Large intestine (tissue), 12 donors: ENCODE measurements around the gene ACAD11. TPM values are rescaled to one million over a fixed set of nuclear protein-coding genes. Genes with fewer than 3 reads are reported as not detected.

Experiments used
- DNase-seq, 2 donors: peaks; one replicate each; pipeline versions ENCODE4 v3.0.0 to v3.0.0-alpha.2; 2013
- H3K27ac ChIP-seq: one replicate; pipeline ENCODE4 v1.5.1; 2013; ENCODE audit warnings: low read length
- H3K27me3 ChIP-seq: 2 replicates; pipeline ENCODE4 v1.6.1; 2013; ENCODE audit warnings: low read length; ENCODE audit not compliant: control insufficient read depth, insufficient read depth
- H3K36me3 ChIP-seq: 2 replicates; pipeline ENCODE4 v1.6.1; 2013; ENCODE audit warnings: low read length; ENCODE audit not compliant: control insufficient read depth, insufficient read depth
- H3K4me1 ChIP-seq: one replicate; pipeline ENCODE4 v1.6.1; 2013; ENCODE audit warnings: low read length; ENCODE audit not compliant: control insufficient read depth, insufficient read depth
- H3K4me3 ChIP-seq: one replicate; pipeline ENCODE4 v1.5.1; 2013; ENCODE audit warnings: low read length
- H3K9me3 ChIP-seq: one replicate; pipeline ENCODE4 v1.6.1; 2013; ENCODE audit warnings: mild to moderate bottlenecking, low read depth, low read length, moderate library complexity; ENCODE audit not compliant: control insufficient read depth
- WGBS: methylation state at CpG from one replicate; pipeline ENCODE4 v1.1.5; 2013; ENCODE audit warnings: low lambda C conversion rate; ENCODE audit not compliant: insufficient coverage; 5-methylcytosine and 5-hydroxymethylcytosine counted together
- long read RNA-seq, 11 donors: transcript quantifications; one replicate each; lab custom pipeline, GENCODE V29; 2026
- polyA plus RNA-seq: library from polyadenylated mRNA; unstranded; fragments of 120-200 nt; gene quantifications from one replicate; pipeline ENCODE4 v1.2.1, GENCODE V29; 2013

Gene ACAD11, protein sequence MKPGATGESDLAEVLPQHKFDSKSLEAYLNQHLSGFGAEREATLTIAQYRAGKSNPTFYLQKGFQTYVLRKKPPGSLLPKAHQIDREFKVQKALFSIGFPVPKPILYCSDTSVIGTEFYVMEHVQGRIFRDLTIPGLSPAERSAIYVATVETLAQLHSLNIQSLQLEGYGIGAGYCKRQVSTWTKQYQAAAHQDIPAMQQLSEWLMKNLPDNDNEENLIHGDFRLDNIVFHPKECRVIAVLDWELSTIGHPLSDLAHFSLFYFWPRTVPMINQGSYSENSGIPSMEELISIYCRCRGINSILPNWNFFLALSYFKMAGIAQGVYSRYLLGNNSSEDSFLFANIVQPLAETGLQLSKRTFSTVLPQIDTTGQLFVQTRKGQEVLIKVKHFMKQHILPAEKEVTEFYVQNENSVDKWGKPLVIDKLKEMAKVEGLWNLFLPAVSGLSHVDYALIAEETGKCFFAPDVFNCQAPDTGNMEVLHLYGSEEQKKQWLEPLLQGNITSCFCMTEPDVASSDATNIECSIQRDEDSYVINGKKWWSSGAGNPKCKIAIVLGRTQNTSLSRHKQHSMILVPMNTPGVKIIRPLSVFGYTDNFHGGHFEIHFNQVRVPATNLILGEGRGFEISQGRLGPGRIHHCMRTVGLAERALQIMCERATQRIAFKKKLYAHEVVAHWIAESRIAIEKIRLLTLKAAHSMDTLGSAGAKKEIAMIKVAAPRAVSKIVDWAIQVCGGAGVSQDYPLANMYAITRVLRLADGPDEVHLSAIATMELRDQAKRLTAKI
- polyA plus RNA-seq: 48.1 TPM
- long read RNA-seq, donor 1, full-length matches to known transcripts: 1 of 1 reads
- long read RNA-seq, donor 1, partial matches to known transcripts: 0 of 1 reads
- long read RNA-seq, donor 1, other reads (novel, unspliced or antisense): 0 of 1 reads
- long read RNA-seq, donor 2, full-length matches to known transcripts: 14 of 23 reads
- long read RNA-seq, donor 2, partial matches to known transcripts: 9 of 23 reads
- long read RNA-seq, donor 2, other reads (novel, unspliced or antisense): 0 of 23 reads
- long read RNA-seq, donor 3: 0 reads
- long read RNA-seq, donor 4, full-length matches to known transcripts: 1 of 1 reads
- long read RNA-seq, donor 4, partial matches to known transcripts: 0 of 1 reads
- long read RNA-seq, donor 4, other reads (novel, unspliced or antisense): 0 of 1 reads
- long read RNA-seq, donor 5: 0 reads
- long read RNA-seq, donor 6, full-length matches to known transcripts: 9 of 9 reads
- long read RNA-seq, donor 6, partial matches to known transcripts: 0 of 9 reads
- long read RNA-seq, donor 6, other reads (novel, unspliced or antisense): 0 of 9 reads
- long read RNA-seq, donor 7, full-length matches to known transcripts: 4 of 4 reads
- long read RNA-seq, donor 7, partial matches to known transcripts: 0 of 4 reads
- long read RNA-seq, donor 7, other reads (novel, unspliced or antisense): 0 of 4 reads
- long read RNA-seq, donor 8, full-length matches to known transcripts: 7 of 24 reads
- long read RNA-seq, donor 8, partial matches to known transcripts: 17 of 24 reads
- long read RNA-seq, donor 8, other reads (novel, unspliced or antisense): 0 of 24 reads
- long read RNA-seq, donor 9, full-length matches to known transcripts: 6 of 12 reads
- long read RNA-seq, donor 9, partial matches to known transcripts: 6 of 12 reads
- long read RNA-seq, donor 9, other reads (novel, unspliced or antisense): 0 of 12 reads
- long read RNA-seq, donor 10, full-length matches to known transcripts: 15 of 20 reads
- long read RNA-seq, donor 10, partial matches to known transcripts: 5 of 20 reads
- long read RNA-seq, donor 10, other reads (novel, unspliced or antisense): 0 of 20 reads
- long read RNA-seq, donor 11, full-length matches to known transcripts: 3 of 3 reads
- long read RNA-seq, donor 11, partial matches to known transcripts: 0 of 3 reads
- long read RNA-seq, donor 11, other reads (novel, unspliced or antisense): 0 of 3 reads

GRCh38 chr3:132659365-132660051 lies at the start of gene ACAD11:
Gene ACAD11, minus strand, starts transcription at chr3:132659809. Its CDS starts 58 bp downstream, at chr3:132659751.
- H3K4me1 ChIP-seq: peaks cover 18% of the 10 kb centered on the region

GRCh38 chr3:132703733-132704132 lies 44.1 kb upstream of the ACAD11 start:
- Histone ChIP-seq H3K4me1 (no peaks in the 10 kb centered on the region), H3K27ac (no peak overlapping the region), H3K9me3 (no peaks in the 10 kb centered on the region), H3K36me3 (peaks cover 50% of the 10 kb centered on the region), H3K4me3 (no peak overlapping the region), H3K27me3 (no peaks in the 10 kb centered on the region)
- no CpG with 5 or more reads among the region's 2 CpGs for WGBS
- no peak for DNase-seq

More at GRCh38 chr3:132659365-132660051, at the start of gene ACAD11:
- H3K9me3 ChIP-seq: no peaks in the 10 kb centered on the region
- no CpG with 5 or more reads among the region's 34 CpGs for WGBS
- no peaks in the 10 kb centered on the region for H3K36me3 ChIP-seq
- peak; percentile 73 to 87 for DNase-seq
- H3K4me3 ChIP-seq: peak within 1 kb of the TSS; percentile 85
- H3K27ac ChIP-seq: peak within 1 kb of the TSS; percentile 97
- no peaks in the 10 kb centered on the region for H3K27me3 ChIP-seq

GRCh38 chr3:132695422-132695821 lies 35.8 kb upstream of the ACAD11 start:
- Histone ChIP-seq H3K27me3 (no peaks in the 10 kb centered on the region), H3K9me3 (no peaks in the 10 kb centered on the region), H3K36me3 (peaks cover 59% of the 10 kb centered on the region), H3K27ac (no peak overlapping the region), H3K4me3 (no peak overlapping the region), H3K4me1 (no peaks in the 10 kb centered on the region)
- DNase-seq: no peak
- no CpG with 5 or more reads among the region's 1 CpG for WGBS

DNA sequence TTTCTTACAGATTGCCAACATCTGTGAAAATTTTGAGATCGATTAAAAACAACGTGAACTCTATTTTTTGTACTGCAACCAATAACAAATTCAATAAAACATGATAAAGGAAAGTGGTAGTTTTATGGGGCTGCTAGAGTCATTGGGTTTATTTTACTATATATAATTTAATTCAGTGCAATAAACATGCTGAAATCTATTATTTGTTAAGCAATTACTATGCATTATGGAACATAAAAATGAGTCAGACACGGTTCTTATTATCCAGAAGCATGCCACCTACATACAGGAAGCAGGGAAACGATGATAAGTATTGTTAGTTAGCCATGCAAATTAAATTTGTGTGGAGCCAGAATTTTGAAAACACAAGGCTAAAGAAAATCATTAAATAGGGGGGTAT lies 35.4 kb upstream of the ACAD11 start:
- Histone ChIP-seq H3K4me1 (no peaks in the 10 kb centered on the region), H3K27ac (no peak overlapping the region), H3K36me3 (peaks cover 58% of the 10 kb centered on the region), H3K4me3 (no peak overlapping the region), H3K27me3 (no peaks in the 10 kb centered on the region), H3K9me3 (no peaks in the 10 kb centered on the region)
- WGBS: 100% methylated on average over 3 of the region's 4 CpGs
- no peak for DNase-seq

DNA sequence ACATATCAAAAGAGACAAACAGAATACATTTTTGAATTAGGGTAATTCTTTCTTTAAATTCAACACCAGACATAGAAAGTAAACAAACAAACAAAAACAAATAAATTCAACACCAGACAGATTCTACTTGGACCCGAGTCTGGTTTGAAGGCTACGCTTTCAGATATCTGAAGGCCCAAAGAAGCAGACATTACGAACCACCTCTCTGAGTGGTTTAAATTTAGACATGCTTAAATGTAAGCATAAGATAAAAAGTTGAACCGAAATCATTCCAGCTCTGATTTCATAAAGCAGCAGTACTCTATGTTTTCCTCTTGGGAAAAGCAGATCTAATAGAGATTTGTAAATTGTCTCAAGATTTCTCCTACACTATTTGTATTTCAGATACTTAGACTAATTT lies 30.4 kb upstream of the ACAD11 start:
- H3K4me3 ChIP-seq: no peak overlapping the region
- no peak overlapping the region for H3K27ac ChIP-seq
- DNase-seq: no peak
- 75% methylated on average over 2 of the region's 4 CpGs for WGBS
- no peaks in the 10 kb centered on the region for H3K9me3 ChIP-seq
- H3K27me3 ChIP-seq: no peaks in the 10 kb centered on the region
- peaks cover 58% of the 10 kb centered on the region for H3K36me3 ChIP-seq
- H3K4me1 ChIP-seq: no peaks in the 10 kb centered on the region

DNA sequence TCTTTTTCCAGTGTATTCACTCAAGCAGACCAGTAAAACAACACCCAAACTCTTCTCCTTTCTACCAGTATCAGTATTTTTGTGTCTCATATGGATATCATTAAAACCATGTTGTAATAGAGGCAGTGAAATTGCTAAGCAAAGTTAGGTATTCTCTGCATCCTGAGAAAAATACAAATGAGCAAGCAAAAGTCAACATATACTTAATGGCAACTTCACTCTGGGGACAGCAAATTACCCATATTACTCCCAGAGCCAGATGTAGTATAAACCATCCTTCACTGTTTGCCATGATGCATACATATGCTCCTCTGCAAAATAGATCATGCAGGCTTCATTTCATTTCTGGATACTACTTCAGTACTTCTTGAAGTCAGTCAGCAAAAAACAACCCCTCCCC lies 22.6 kb upstream of the ACAD11 start:
- H3K27me3 ChIP-seq: no peaks in the 10 kb centered on the region
- no peaks in the 10 kb centered on the region for H3K9me3 ChIP-seq
- no peak overlapping the region for H3K27ac ChIP-seq
- no peaks in the 10 kb centered on the region for H3K4me1 ChIP-seq
- DNase-seq: no peak
- peaks cover 40% of the 10 kb centered on the region for H3K36me3 ChIP-seq
- no peak overlapping the region for H3K4me3 ChIP-seq

GRCh38 chr3:132681421-132681820 lies 21.8 kb upstream of the ACAD11 start:
- 100% methylated on average over 3 of the region's 3 CpGs for WGBS
- no peak overlapping the region for H3K27ac ChIP-seq
- H3K9me3 ChIP-seq: no peaks in the 10 kb centered on the region
- H3K36me3 ChIP-seq: peaks cover 46% of the 10 kb centered on the region
- H3K4me1 ChIP-seq: no peaks in the 10 kb centered on the region
- H3K27me3 ChIP-seq: no peaks in the 10 kb centered on the region
- DNase-seq: no peak
- H3K4me3 ChIP-seq: no peak overlapping the region

GRCh38 chr3:132679911-132680310 lies 20.3 kb upstream of the ACAD11 start:
- WGBS: no CpG with 5 or more reads among the region's 5 CpGs
- Histone ChIP-seq H3K36me3 (peaks cover 41% of the 10 kb centered on the region), H3K27ac (no peak overlapping the region)

GRCh38 chr3:132675408-132675807 lies 15.8 kb upstream of the ACAD11 start:
- Histone ChIP-seq H3K4me3 (no peak overlapping the region), H3K27me3 (no peaks in the 10 kb centered on the region), H3K36me3 (peaks cover 47% of the 10 kb centered on the region), H3K4me1 (no peaks in the 10 kb centered on the region), H3K27ac (no peak overlapping the region), H3K9me3 (no peaks in the 10 kb centered on the region)
- no peak for DNase-seq

More at GRCh38 chr3:132679911-132680310, 20.3 kb upstream of the ACAD11 start:
- H3K4me3 ChIP-seq: no peak overlapping the region
- H3K9me3 ChIP-seq: no peaks in the 10 kb centered on the region
- no peaks in the 10 kb centered on the region for H3K4me1 ChIP-seq
- DNase-seq: no peak
- H3K27me3 ChIP-seq: no peaks in the 10 kb centered on the region
